Activated CD4-positive, CD25-positive, alpha-beta regulatory T cell (primary cell): ENCODE measurements around the gene NPHP1.
"Not testable (repeated sequence)": the region's sequence is repeated elsewhere in the genome, so short reads cannot be mapped to it uniquely, and the experiment has no call there.

Source experiments
- DNase-seq, 4 experiments: peaks; one replicate each; lab custom pipeline; 2025; lab: John Stamatoyannopoulos, UW

Gene NPHP1

GRCh38 chr2:110126906-110127305 lies 77.9 kb downstream of the NPHP1 start:
- DNase-seq: no peak

GRCh38 chr2:110126086-110126773 lies 78.6 kb downstream of the NPHP1 start:
- DNase-seq: no peak

DNA sequence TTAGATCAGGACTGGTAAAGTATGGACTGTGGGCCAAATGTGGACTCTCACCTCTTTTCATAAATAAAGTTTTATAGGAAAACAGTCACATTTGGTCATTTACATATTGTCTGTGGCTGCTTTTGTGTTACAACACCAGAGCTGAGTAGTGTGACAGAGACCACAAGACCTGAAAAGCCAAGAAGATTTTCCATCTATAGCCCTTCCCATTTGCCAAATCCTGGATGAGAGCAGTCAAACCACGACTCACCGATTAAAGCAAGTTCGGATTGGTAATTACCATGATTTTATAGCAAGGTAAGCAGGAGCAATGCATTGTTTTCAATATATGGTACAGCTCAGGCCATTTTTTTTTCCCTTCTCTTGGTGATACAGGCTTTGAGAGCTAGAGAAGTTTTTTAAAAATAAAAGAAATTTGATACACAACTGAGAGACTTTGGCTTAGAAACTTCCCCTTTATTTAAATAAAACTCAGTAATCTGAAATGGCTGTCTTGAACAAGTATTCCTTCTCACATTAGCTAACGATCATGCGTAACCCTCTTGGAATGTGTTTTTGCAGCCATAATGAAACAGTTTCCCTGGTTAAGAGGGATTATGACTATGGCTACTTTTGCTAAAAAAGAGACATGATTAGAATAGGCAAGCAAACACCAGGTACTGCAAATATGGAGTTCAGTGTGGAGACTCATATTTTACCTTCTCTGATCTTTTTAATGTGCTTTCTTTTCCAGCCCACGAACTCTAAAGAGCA lies 79.7 kb downstream of the NPHP1 start:
- no peak for DNase-seq

- no peak for DNase-seq
Measured at GRCh38 chr2:110124038-110124825, 80.6 kb downstream of the NPHP1 start.

- no peak for DNase-seq
Measured at GRCh38 chr2:110121592-110121991, 83.2 kb downstream of the NPHP1 start.

GRCh38 chr2:110121052-110121334 lies 83.8 kb downstream of the NPHP1 start:
- no peak for DNase-seq

GRCh38 chr2:110120171-110121051 lies 84.4 kb downstream of the NPHP1 start:
- DNase-seq: no peak

- no peak for DNase-seq
Measured at GRCh38 chr2:110116033-110116710, 88.6 kb downstream of the NPHP1 start.

GRCh38 chr2:110115291-110116032 lies 89.4 kb downstream of the NPHP1 start, which contains the start of gene MALL:
Gene MALL, minus strand, starts transcription at chr2:110115822. Its CDS starts 30 bp downstream, at chr2:110115792.
- DNase-seq: no peak

DNA sequence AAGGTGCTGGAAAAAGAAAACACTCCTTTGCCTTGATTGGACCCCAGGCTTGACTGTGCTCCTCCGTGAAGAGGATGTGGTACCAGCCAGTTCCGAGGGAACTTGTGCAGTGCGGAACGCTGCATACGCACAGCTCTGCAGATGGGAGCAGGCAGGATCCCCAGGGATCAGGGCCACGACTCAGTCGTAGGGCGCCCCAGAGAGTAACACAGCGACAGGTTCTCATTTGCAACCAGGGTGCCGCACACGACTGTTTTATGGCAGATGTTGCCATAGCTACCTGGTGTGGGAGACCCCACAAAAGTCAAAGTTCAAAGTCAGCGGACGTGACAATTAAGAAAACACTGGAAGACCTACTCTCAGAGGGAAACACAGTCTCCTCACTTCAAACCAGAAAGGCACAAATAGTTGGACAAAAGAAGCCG lies 90.0 kb downstream of the NPHP1 start:
- no peak for DNase-seq

- DNase-seq: no peak
Measured at GRCh38 chr2:110113961-110114591, 90.7 kb downstream of the NPHP1 start.

DNA sequence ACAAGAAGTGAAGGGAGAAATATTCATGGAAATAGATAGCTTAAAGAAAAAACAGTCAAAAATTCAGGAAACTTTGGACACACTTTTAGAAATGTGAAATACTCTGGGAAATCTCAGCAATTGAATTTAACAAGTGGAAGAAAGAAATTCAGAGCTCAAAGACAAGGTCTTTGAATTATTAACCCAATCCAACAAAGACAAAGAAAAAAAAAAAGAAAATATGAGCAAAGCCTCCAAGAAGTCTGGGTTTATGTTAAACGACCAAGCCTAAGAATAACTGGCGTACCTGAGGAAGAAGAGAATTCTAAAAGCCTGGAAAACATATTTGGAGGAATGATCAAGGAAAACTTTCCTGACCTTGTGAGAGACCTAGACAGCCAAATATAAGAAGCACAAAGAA lies 96.5 kb downstream of the NPHP1 start:
- DNase-seq: not testable (repeated sequence)

- no peak for DNase-seq
Measured at GRCh38 chr2:110107092-110108079, 97.4 kb downstream of the NPHP1 start.

- DNase-seq: no peak
Measured at GRCh38 chr2:110106642-110107041, 98.2 kb downstream of the NPHP1 start.

GRCh38 chr2:110105608-110106467 lies 99.0 kb downstream of the NPHP1 start:
- DNase-seq: no peak

- DNase-seq: no peak
Measured at GRCh38 chr2:110105183-110105582, 99.6 kb downstream of the NPHP1 start.

GRCh38 chr2:110104025-110104771 lies 100.6 kb downstream of the NPHP1 start:
- no peak for DNase-seq
